Activated CD4-positive, CD25-positive, alpha-beta regulatory T cell treated with anti-CD3 and anti-CD28 coated beads, Interleukin-2, amount 50 U/mL, for 24 hours (primary cell): Measurements from ENCODE around the gene MED12.
A peak's percentile ranks its signal among the peaks of the same experiment; 100 is the strongest.

Experiments used
- ATAC-seq, 2 donors: fragments of 150-1000 bp; cut with Tn5 transposase; one replicate each; pipeline ENCODE4 v1.10.0; 2021; ENCODE audit warnings: mild to moderate bottlenecking in 1 of 2, moderate library complexity in 1 of 2

MED12 gene

GRCh38 chrX:71107762-71108360 is 10.5 kb upstream of the MED12 start:
- no peak for ATAC-seq

- ATAC-seq: no peak
Observed at GRCh38 chrX:71109051-71109450, 9.3 kb upstream of the MED12 start.

DNA sequence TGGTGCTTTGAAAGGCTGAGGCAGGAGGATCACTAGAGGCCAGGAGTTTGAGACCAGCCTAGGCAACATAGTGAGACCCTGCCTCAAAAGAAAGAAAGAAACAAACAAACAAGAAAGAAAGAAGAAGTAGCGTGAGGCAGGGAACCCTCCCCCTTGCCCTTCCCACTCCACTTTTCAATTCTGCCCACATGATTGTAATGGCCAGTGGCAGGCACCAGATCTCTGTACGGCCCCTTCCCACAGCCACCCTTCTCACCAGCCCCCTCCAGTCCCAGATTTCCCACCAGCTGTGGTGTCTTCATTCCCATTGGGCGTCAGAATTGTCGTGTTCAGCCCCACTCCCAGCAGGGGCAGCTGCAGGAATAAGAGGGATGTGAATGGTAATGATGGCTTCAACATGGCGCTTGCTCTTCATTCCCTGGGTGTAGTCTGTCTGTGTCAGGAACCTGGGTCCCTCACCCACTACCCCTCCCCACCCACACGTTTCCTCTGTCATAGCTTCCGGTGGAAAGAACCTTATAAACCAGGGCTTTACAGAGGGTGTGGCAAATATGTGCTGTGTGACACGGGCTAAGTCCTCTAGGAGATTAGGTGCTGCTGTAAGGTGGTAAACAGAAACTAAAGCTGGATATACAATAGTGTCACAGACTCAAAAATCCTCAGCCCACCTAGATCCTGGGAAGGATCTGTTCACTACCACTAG is 7.1 kb upstream of the MED12 start, which contains the start of gene IL2RG:
Gene IL2RG (minus strand): TSS at position 437 of the 703 bp plus-strand sequence. CDS start 38 bp downstream, at position 399.
- peak; percentile 95 to 97 for ATAC-seq

- peak; percentile 19 to 36 for ATAC-seq
Observed at GRCh38 chrX:71111921-71112431, 6.4 kb upstream of the MED12 start.

DNA sequence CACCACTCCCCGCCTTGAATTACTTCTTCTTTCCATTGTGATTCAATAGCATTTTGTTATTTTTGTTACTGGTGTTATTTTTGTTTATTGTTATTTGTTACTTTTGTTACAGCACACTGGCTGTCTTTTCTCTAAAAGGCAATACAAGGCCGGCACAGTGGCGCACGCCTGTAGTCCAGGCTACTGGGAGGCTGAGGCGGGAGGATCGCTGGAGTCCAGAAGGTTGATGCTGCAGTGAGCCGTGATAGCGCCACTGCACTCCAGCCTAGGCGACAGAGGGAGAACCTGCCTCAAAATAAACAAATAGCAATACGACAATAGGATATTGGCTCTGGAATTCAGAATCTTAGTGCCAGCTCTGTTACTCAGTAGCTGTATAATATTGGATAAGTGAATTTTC is 1.0 kb upstream of the MED12 start:
- no peak for ATAC-seq

DNA sequence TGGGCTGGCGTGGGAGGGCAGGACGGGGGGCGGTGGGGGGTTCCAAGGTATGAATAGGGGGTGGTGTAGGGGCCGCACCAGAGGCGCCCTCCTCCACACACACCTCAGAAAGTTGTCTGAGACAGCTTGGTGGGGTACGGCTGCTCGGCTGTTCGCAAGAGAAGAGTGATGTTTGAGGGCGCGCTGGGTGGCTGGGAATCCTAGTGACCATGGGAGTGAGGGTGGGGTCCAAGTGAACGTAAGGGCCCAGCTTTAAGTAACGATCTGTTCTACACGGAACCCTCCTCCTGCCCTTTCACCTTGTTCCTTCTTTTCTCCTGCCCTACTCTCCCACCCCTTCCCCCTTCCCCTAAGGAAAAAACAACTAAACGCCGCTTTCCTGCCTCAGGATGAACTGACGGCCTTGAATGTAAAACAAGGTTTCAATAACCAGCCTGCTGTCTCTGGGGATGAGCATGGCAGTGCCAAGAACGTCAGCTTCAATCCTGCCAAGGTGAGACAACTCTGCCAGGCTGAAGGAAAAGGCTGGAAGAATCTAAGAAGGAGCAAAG is 664 bp downstream of the MED12 start:
- ATAC-seq: peak in 1 of 2 donors; percentile 10

- ATAC-seq: no peak
Observed at GRCh38 chrX:71128166-71128833, 9.9 kb downstream of the MED12 start.

DNA sequence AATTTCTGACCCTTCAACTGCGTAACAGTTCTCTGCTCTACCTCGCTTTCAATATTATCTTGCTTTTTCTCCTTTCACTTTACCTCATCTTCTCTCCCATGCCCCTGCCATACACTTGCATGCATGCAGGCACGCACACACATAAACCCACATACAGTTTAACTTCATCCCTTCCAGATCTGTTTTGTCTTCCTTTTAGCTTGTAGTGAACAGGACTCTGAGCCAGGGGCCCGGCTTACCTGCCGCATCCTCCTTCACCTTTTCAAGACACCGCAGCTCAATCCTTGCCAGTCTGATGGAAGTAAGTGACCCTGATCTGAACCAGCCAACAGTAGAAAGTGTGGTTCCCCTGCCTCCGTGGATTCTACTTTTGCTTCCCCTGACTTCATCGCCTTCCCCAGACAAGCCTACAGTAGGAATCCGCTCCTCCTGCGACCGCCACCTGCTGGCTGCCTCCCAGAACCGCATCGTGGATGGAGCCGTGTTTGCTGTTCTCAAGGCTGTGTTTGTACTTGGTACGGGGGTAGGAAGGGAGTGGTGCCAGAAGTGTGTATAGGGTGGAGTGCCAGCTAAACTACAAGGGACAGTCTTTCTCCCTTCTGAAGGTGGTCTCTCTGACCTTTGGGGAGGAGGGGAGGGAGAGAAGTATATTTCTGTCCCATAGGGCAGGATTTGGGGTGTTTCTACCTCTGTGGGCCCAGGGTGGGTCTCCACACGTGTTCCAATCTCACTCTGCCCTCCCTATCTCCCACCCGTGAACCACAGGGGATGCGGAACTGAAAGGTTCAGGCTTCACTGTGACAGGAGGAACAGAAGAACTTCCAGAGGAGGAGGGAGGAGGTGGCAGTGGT is 10.7 kb downstream of the MED12 start:
- peak; percentile 81 to 82 for ATAC-seq

GRCh38 chrX:71131510-71131909 is 13.1 kb downstream of the MED12 start:
- no peak for ATAC-seq

DNA sequence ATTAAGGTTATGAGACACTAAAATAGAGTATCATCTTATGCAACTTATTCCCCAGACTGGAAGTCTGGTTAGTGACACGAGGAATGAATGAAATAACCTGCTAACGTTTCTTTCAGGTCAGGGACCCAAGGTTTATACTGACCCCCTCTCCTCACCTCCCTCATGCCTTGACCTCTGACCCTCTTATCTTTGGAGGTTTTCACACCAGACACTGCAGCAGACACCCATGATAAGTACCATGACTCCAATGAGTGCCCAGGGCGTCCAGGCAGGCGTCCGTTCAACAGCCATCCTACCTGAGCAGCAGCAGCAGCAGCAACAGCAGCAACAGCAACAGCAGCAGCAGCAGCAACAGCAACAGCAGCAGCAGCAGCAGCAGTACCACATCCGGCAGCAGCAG is 22.0 kb downstream of the MED12 start:
- no peak for ATAC-seq

- no peak for ATAC-seq
Observed at GRCh38 chrX:71143508-71143907, 25.1 kb downstream of the MED12 start.

GRCh38 chrX:71144651-71145050 is 26.3 kb downstream of the MED12 start, which contains the start of gene NLGN3:
Gene NLGN3 (plus strand): TSS chrX:71144841. CDS start chrX:71147750, 2,909 bp downstream.
- no peak for ATAC-seq

DNA sequence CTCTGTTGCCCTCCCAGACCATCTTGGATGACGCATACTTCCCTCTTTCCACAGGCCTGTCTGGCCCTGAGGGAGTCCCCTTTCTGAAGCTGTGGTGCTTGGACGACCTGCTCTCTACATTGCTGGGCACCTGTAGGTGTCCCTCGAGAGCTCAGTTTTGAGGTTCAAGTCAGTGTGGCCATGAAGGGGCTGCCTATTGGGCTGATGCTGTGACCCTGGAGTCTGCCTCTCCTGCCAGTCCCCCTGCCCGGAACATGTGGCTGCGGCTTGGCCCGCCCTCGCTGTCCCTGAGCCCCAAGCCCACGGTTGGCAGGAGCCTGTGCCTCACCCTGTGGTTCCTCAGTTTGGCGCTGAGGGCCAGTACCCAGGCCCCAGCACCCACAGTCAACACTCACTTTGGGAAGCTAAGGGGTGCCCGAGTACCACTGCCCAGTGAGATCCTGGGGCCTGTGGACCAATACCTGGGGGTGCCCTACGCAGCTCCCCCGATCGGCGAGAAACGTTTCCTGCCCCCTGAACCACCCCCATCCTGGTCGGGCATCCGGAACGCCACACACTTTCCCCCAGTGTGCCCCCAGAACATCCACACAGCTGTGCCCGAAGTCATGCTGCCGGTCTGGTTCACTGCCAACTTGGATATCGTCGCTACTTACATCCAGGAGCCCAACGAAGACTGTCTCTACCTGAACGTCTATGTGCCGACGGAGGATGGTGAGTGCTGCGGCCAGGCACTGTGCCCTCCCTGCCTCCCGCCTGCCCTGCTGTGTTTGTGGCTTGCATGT is 29.3 kb downstream of the MED12 start:
- ATAC-seq: no peak

GRCh38 chrX:71148278-71148663 is 29.9 kb downstream of the MED12 start:
- no peak for ATAC-seq

GRCh38 chrX:71151366-71151765 is 33.0 kb downstream of the MED12 start:
- ATAC-seq: no peak

DNA sequence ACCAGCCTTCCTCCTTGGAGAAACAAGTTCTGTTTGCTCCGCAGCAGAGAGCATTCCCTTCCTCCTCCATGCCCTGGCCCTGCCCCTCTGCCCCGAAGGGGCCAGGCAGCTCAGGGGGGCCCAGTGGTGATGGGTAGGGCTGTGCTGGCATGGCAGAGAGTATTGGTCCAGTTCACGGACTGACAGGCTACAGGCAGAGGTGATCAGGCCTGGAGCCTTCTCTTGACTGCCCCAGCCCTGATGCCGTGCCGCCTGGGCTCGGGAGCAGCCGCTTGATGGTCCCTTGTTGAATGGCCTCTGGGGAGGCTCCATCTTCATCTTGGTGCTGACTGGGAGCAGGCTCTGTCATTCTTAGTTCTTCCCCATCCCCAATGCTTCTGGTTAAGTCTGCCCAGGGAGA is 35.8 kb downstream of the MED12 start:
- ATAC-seq: no peak

GRCh38 chrX:71154641-71155040 is 36.2 kb downstream of the MED12 start:
- no peak for ATAC-seq

- no peak for ATAC-seq
Observed at GRCh38 chrX:71158603-71159002, 40.2 kb downstream of the MED12 start.

- no peak for ATAC-seq
Observed at GRCh38 chrX:71159335-71159734, 40.9 kb downstream of the MED12 start.

DNA sequence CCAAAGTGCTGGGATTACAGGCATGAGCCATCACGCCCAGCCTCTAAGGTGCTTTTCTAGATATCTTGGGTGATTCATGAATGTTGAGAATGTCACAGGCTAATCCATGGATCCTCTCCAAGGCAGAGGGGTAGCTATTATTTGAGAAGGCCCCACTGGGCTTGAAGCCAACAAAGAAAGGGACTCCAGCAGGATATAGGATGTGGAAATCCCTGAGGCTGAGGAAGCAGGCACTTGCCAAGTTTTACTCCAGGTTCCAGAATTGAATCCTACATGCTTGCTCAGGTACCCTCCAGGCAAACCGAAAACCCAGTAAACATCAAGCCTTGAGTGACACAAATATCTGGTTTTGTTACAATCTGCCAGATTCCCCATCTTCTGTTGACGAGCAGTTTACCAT is 42.1 kb downstream of the MED12 start:
- ATAC-seq: no peak

- ATAC-seq: no peak
Observed at GRCh38 chrX:71162981-71163380, 44.6 kb downstream of the MED12 start.

DNA sequence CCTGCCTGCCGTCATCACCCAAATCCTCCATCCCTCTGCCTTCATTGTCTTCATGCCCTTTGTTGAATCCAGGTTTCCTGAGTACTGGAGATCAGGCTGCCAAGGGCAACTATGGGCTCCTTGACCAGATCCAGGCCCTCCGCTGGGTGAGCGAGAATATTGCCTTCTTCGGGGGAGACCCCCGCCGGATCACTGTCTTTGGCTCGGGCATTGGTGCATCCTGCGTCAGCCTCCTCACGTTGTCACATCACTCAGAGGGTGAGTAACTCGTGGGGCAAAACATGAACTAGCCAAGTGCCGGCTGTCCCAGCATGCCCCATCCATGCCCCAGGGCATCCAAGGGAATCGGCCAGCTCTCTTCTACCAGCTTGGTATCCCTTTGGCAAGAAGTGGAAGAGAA is 45.7 kb downstream of the MED12 start:
- no peak for ATAC-seq
